GM18507 (cell line): ENCODE results near the gene SEMA6B.

Source experiments
- DNase-seq: peaks from one replicate; pipeline ENCODE4 v3.0.0; 2011; ENCODE audit warnings: low read depth; ENCODE audit not compliant: insufficient read length; ENCODE audit errors: extremely low spot score
- FAIRE-seq: peaks from 2 replicates; lab custom pipeline; 2011; peaks lifted over from hg19 to GRCh38; lab: Jason Lieb, UNC

SEMA6B gene

GRCh38 chr19:4590559-4590958, 31.1 kb upstream of the SEMA6B start:
- DNase-seq: no peak
- FAIRE-seq: no peak

DNA sequence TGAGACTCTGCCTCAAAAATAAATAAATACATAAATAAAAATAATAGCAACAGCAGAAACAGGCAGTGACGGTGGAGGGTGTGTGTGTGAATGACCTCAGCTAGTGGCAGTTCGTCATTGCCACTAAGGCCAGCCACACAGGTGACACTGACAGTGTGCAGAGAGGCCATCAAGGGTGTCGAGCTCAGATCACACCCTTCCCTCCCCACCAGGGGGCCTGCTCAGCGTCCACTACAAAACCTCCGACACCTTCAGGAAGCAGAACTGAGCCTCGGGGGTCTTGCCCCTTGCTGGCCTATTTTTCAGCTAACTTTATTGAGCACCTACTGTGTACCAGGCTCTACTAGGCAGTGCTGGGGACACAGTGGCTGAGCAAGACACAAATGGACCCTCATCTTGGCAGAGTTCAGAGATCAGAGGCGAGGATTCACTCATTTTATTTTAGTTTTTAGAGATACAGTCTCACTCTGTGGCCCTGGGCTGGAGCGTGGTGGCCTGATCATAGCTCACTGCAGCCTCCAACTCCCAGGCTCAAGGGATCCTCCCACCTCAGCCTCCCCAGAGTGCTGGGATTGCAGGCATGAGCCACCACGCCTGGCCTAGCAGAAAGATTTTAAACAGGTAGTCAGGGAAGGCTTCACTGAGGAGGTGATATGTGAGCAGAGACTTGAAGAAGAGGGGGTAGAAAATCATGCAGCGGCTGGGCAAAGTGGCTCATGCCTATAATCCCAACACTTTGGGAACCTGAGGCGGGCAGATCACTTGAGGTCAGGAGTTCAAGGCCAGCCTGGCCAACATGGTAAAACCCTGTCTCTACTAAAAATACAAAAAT, 30.3 kb upstream of the SEMA6B start:
- FAIRE-seq (no peak), DNase-seq (no peak)

GRCh38 chr19:4588291-4588761, 28.8 kb upstream of the SEMA6B start:
- no peak for FAIRE-seq
- DNase-seq: no peak

GRCh38 chr19:4587527-4587926, 28.0 kb upstream of the SEMA6B start:
- DNase-seq (no peak), FAIRE-seq (no peak)

DNA sequence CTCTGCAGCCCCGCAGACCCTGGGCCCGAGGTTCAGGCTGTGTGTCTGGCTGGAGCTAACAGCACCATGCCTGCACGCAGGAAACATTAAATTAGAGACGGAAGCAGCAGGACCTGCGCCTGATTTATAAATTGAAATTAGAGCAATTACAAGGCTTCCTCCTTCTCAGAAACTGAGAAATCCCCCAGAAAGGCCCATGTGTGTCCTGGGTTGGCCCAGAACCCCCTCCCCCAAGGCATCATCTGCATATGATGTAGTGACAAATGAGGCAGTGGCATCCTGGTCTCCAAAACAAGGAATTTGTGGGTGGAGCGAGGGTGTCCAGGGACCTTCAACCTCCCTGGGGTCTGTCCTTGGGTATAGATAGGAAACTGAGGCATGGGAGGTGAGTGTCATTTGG, 27.2 kb upstream of the SEMA6B start:
- no peak for DNase-seq
- FAIRE-seq: no peak

GRCh38 chr19:4586245-4586644, 26.8 kb upstream of the SEMA6B start:
- DNase-seq: no peak
- FAIRE-seq: no peak

GRCh38 chr19:4585556-4585955, 26.1 kb upstream of the SEMA6B start:
- no peak for FAIRE-seq
- no peak for DNase-seq

DNA sequence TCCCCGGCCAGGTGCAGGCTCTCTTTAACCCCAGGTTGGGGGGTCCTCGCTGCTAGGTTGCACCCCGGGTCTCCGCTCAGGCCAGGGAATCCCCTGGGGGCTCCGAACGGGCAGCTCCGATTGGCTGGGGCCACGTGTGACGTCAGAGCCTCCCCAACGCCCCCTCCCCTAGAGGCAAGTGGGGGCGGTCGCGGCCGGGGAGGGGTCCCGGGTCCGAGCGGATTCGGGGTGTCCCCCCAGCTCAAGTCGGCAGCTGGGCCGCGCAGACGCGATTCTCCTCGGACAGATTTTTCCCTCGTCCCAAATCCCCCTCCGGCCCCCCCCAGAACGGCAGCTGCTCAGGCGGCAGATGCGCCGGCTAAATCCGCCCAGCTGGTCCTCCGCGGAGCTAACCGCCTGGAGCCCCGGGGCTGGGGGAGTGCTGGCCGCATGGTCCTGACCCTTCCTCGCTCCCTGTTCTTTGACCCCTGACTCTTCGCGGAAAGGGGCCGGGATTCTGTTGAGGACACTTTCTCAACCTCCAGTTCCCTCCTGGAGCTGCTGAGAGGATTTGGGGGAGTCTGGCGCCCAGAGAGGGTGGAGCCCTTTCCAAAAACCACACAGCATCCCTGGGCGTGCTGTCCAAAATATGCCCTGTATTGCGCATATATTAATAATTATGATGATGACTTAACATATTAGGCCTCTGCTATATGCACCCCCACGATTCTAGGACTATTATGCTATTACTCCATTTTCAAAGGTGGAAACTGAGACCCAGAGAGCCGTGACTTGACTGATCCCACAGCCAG, 25.4 kb upstream of the SEMA6B start:
- FAIRE-seq (no peak), DNase-seq (no peak)

- DNase-seq (no peak), FAIRE-seq (no peak)
Measured at GRCh38 chr19:4583961-4584669, 24.6 kb upstream of the SEMA6B start.

DNA sequence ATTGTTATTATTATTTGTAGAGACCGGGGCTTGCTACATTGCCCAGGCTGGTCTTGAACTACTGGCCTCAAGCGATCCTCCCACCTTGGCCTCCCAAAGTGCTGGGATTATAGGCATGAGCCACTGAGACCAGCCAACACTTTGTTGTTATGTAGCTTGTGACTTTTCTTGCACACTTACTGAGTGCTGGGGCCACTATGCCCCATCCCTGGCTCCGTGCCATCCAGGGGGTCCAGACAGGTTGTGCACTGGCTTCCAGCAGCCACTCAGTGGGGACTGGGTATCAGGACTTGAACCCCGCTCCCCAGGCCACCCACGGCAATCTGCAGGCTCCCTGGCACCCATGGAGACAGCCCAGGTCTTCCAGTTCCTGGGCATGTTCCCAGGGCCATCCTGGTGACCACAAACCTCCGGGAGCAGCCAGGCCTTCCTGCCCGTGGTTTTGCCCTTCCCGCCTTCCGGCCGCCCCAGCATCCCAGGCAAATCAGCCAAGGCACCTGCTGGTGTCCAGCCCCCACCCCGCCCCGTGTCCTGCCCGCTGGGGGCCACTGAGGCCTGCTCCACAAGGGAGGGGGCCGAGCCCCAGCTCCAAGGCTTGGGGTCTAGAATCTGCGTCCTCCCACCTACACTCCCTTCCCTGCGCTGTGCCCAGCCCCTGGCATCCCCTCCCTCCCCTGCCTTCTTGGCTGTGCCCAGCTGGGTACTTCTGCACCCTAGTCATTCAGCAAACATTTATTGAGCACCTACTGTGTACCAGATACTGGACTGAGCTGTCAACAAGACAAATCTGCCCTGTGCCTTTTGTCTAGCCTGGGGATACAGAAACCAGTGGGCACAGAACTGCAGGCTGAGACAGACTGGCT, 23.7 kb upstream of the SEMA6B start:
- DNase-seq: no peak
- no peak for FAIRE-seq

GRCh38 chr19:4581666-4582553, 22.4 kb upstream of the SEMA6B start:
- FAIRE-seq (no peak), DNase-seq (no peak)

DNA sequence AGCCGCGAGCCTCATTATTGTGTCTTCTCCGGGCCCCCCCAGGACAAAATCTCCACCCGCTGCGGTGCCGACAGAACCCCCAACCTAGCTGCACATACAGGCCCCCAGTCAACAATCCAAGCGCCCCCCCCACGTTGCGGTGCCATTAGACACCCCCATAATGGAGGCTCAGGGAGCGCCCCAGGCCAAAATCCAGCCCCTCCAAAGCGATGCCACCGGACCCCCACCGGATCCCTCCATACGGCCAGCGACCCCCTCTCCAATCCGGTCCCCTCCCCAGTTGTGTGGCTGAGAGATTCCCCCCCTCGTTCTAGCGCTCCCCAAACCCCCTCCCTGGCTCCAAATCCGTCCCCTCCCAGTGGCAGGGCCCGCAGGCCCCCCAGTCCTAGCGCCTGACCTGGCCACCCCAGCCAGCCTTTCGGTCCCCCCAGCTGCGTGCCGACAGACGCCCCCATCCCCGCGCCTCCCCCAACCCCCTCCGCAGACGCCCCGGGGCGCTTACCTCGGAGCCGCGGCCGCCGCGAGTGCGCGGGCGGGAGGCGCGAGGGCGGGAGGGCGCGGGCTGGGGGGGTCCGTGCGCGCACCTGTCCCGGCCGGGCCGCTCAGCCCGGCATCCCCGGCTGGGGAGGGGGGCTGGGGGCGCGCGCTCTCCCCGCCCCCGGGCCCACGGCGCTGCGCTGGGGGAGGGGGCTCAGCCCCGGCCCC, 21.6 kb upstream of the SEMA6B start:
- FAIRE-seq (no peak), DNase-seq (no peak)

- DNase-seq: no peak
- FAIRE-seq: no peak
Measured at GRCh38 chr19:4580021-4580901, 20.8 kb upstream of the SEMA6B start.

DNA sequence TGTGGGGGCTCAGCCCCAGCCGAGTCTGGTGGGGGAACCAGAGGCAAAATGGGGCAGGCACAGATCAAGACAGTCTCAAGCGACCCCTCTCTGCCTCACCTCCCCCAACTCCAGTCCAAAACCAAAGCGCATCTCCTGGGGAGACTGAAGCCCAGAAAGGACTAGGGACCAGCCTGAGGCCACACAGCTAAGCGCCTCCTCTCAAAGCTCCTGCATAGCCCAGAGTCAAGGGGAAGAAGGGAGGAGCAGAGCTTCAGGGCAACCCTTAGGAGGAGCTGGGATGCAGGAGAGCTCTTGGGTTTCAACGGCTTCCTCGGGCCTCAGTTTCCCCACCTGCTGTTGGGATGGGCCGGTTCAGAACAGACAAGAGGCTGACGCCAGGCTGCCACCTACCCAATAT, 19.9 kb upstream of the SEMA6B start:
- no peak for FAIRE-seq
- DNase-seq: no peak

DNA sequence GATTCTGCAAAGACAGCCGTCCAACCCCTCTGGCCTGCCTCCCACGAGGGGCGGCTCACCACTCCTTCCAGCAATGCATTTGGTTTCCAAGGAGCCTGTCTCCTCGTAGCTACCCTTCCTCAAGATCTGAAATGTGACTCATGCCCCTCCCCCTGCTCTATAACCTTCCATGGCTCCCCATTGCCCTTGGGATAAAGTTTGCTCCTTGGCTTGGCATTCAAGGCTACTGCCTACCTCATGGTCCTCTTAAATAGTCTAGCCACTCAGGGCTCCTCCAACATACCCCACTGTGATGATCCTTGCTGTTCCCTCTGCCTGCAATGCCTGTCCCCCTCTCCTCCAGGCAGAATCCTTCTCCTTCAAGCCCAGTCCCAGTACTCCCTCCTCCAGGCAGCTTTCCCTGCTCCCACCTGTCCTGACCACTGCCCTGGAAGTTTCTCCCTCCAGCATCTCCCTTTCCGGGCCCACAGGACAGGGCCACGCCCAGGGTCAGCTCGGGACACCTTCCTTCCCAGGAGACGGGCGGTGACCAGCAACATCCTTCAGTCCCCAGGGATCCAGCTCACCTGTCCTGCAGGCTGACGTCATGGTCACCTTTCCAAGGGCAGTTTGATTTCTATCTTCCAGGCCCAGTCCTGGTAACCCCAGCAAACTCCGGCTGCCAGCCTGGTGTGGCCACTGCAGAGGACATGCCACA, 19.2 kb upstream of the SEMA6B start:
- DNase-seq: no peak
- no peak for FAIRE-seq

GRCh38 chr19:4577020-4577782, 17.7 kb upstream of the SEMA6B start:
- no peak for FAIRE-seq
- DNase-seq: no peak
